Activated naive CD8-positive, alpha-beta T cell treated with anti-CD3 and anti-CD28 coated beads, Interleukin-2, amount 50 U/mL, for 16 hours (primary cell): ENCODE measurements around the gene SDK1.

ENCODE experiments used
- DNase-seq: peaks from one replicate; pipeline ENCODE4 v3.0.0-alpha.2; 2020; ENCODE audit warnings: low read depth, low spot score

The SDK1 gene

GRCh38 chr7:3300651-3301448 lies at the start of gene SDK1:
Gene SDK1 (plus strand): TSS chr7:3301252. CDS start chr7:3301587, 335 bp downstream.
- DNase-seq: peak; percentile 82

GRCh38 chr7:3254718-3255117 lies 46.3 kb upstream of the SDK1 start:
- no peak for DNase-seq

DNA sequence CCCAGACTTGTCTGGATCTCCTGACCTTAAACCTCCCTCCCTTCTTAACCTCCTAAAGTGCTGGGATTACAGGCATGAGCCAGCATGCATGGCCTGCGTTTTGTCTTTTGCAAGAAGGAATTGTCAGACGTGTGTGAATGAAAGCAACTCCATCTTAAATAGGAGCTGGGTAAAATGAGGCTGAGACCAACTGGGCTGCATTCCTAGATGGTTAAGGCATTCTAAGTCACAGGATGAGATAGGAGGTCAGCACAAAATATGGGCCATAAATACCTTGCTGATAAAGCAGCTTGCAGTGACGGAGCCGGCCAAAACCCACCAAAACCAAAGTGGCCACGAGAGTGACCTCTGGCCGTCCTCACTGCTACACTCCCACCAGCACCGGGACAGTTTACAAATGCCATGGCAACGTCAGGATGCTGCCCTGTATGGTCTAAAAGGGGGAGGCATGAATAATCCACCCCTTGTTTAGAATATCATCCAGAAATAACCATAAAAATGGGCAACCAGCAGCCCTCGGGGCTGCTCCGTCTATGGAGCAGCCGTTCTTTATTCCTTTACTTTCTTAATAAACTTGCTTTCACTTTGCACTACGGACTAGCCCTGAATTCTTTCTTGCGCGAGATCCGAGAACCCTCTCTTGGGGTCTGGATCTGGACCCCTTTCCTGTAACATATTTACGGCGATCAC lies 41.2 kb upstream of the SDK1 start:
- no peak for DNase-seq

DNA sequence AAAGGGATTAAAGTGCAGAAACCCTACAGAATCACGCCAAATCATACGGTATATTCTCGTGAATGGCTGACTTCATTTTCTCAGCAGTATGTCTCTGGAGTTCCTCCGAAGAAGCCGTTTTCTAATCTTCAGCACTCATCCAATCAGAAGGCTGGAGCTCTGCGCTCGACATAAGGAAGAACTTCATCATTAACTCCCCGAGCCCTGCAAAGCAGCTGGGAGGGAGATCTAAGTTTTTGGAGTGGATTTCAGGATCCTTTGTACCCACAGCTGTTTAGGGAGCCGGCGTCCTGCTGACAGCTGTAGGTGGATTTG lies 40.7 kb upstream of the SDK1 start:
- no peak for DNase-seq

- DNase-seq: no peak
Measured at GRCh38 chr7:3264693-3265339, 36.2 kb upstream of the SDK1 start.

DNA sequence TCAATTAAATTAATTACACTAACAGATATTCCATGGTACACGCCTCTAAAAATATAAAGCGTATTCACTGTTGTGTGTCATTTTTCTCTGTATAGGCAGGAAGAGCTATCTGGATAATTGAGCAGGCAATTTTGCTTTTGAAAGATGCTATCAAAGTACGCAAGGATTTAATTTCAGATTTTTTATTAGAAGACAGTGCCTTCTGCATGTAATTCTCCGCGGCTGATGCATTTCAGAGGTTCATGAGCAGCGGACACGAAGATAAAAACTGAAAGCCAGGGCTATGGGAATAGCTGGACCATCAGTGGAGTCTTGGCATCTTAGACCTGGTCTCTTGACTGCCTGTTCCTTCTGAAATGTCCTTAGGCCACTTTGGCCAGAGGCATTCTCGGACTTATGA lies 35.7 kb upstream of the SDK1 start:
- DNase-seq: no peak

- no peak for DNase-seq
Measured at GRCh38 chr7:3266240-3266639, 34.8 kb upstream of the SDK1 start.

GRCh38 chr7:3267966-3268690 lies 32.9 kb upstream of the SDK1 start:
- no peak for DNase-seq

- no peak for DNase-seq
Measured at GRCh38 chr7:3270362-3270761, 30.7 kb upstream of the SDK1 start.

DNA sequence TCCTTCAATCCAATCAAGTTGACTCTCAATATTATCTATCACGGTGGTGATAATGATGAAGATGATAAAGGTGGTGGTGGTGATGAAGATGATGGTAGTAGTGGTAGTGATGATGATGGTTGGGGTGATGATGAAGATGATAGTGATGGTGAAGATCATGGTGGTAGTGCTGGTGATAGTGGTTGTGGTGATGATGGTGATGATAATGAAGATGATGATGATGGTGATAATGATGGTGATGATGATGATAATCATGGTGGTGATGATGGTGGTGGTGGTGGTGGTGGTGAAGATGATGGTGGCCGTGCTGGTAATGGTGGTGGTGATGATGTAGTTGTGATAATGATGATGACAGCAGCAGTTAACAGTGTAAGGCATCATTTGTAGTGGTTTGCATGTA lies 29.8 kb upstream of the SDK1 start:
- no peak for DNase-seq

DNA sequence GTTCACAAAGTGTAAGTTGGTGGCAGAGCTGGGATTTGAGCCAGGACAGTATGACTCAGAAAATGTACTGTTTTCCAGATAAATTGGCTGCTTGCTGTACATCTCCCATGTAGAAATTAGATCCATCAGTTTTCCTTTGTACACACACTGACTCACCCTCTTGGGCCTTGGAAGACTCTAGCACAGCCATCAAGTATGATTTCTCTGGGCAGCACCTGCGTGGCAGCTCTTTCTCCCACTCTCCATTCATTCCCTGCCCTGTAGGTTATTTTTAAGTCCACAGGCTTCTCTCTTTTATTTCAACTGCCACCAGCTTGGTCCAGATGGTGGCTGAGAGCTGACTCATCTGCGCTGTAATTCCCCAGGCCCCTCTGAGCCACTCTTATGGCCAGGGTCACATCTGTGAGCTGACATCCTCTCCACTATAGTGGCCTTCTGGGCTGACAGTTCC lies 28.3 kb upstream of the SDK1 start:
- no peak for DNase-seq

DNA sequence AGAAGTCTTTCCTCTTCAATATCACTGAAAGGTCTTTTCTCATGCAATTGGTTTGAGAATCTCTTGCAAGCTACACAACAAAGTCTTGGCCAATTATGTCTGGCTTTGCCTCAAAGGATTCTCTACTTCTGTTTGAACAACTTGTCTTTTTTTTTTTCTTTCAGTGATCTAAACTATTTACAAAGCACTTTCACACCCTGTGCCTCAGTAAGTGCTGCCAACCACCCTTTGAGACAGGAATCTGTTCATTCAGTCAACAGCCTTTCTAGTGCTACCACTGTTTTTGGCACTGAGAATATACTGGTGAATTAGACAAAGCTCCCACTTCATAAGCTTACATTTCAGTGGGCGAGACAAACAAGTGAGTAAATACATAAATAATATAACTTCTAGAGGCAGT lies 26.9 kb upstream of the SDK1 start:
- DNase-seq: no peak

DNA sequence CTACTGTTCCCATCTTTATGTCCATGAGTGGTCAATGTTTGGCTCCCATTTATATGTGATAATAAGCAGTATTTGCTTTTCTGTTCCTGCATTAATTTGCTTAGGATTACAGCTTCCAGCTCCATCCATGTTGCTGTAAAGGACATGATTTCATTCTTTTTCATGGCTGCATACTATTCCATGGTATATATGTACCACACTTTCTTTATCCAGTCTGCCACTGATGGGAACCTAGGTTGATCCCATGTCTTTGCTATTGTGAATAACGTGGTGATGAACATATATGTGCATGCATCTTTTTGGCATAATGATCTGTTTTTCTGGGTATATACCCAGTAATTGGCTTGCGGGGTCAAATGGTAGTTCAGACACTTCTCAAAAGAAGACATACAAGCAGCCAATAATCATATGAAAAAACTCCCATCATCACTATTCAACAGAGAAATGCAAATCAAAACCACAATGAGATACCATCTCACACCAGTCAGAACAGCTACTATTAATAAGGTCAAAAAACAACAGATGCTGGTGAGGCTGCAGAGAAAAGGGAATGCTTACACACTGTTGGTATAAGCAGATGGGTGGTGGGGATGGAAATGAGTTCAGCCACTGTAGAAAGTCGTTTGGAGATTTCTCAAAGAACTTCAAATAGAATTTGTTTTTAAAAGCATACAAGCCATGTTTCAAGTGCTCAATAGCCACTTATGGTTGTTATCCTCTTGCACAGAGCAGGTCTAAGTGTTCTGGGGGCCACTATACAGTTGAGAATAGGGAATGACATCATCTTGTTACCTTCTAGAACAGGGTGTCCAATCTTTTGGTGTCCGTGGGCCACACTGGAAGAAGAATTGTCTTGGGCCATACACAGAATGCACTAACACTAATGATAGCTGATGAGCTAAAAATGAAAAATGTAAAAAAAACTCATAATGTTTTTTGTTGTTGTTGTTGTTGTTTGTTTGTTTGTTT lies 23.2 kb upstream of the SDK1 start:
- no peak for DNase-seq

DNA sequence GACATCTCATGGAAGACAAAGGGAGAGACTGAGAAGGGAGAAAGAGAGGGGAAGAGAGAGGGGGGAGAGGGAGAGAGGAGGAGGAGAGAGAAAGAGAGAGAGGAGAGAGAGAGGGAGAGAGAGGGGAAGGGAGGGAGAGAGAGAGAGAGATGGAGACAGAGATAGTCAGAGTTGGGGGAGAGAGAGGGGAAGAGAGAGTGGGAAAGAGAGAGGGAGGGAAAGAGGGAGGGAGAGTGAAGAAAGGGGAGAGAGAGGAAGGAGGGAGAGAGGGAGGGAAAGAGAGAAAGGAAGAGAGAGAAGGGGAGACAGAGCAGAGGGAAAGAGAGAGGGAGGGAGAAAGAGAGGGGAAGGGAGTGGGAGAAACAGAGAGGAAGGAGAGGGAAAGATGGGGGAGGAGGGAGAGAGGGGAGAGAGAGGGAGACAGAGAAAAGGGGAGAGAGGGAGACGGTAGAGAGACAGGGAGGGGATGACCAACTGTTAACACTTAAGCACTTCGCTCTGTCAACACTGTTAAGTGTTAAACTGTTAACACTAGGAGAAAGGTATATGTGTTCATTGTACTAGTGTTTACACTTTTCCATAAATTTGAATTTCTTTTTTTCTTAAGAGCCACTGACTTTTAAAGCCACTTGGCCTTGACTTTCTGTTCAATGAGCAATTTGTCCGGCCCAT lies 21.8 kb upstream of the SDK1 start:
- DNase-seq: no peak

- DNase-seq: no peak
Measured at GRCh38 chr7:3280445-3280844, 20.6 kb upstream of the SDK1 start.

DNA sequence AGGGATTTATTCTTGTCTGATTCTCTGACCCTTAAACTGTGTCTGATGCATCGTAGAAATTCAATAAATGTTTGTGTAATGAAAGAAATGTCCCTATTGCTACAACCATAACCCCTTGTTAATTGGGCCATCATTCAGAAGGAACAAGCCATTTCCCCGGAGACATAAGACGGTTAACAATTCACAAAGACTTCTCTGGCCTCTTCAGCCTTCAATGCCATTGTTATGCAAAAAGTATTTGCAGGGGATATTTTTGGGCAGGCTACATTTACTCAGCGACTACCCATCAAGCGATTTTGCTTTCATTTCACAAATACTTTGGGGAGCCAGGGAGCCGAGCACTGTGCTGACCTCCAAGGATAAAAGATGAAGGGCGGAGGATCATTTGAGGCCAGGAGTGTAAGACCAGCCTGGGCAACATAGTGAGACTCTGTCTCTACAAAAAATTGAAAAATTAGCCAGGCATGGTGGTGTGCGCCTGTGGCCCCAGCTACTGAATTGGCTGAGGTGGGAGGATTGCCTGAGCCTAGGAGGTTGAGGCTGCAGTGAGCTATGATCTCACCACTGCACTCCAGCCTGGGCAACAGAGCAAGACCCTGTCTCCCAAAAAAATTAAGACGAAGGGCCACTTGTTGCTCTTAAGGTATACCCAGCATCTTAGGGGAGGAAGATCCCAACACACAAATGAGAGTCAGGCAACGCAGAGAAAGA lies 20.0 kb upstream of the SDK1 start:
- no peak for DNase-seq

DNA sequence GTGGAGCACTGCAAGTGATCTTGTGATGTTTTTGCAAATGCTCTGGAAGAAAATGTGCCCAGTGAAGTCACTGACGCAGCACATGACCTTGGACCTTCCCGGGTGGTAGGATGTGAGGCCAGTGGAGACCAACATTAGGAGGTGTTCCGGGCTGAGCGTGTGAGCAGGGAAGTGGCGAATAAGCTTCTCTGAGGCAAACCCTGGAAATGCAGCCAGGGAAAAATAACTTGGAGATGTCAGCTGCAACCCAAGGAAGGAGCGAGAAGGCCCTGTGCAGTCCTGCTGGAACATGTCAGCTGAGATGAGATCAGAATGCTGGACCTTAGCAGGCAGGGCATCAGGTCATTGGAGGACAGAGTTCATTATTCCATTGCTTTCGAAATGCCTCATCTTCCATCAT lies 18.6 kb upstream of the SDK1 start:
- no peak for DNase-seq

DNA sequence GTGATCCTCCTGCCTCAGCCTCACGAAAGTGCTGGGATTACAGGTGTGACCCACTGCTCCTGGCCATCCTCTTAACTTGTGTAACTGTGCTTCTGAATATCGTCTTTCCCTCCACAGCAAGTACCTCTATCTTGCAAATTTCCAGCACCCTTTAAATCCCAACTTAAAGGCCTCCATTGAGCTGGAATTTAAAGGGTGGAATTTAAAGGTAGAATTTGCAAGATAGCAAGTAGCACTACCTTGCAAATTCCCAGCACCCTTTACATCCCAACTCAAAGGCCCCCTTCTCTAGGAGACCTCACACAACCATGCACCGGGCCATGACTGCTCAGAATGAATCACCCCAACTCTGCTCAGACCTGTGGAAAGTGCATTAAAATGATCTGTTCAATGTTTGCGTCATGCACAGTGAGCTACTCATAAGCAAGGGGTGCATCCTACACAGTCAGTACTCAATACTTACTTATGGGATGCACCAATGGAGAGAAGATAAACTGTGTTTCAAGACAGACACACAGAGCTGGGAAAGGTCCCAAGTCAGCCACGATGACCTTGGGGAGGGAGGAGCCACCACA lies 17.8 kb upstream of the SDK1 start:
- DNase-seq: no peak

DNA sequence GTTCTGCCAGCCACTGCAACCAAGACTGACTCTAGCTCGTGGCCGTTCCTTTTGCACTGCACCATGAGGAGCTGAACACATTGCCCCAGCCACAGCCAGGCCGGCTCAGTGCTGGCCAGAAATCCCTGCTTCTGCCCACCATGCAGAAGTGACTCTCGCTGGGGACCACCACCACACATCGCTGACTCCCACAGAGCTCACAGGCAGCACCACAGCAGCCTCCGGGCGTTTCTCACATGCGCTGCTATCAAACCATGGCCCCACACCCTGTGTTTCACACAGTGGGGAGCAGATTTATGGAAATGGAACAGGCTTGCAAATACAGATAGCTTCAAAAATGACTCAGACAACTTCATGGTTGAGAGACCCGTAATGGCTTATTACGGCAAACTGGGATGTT lies 15.4 kb upstream of the SDK1 start:
- no peak for DNase-seq
